GM21619 (cell line): Measurements from ENCODE around the gene MBNL1.
"Not testable (repeated sequence)": the region's sequence is repeated elsewhere in the genome, so short reads cannot be mapped to it uniquely, and the experiment has no call there.

Source experiments
- ATAC-seq: cut with Tn5 transposase; IDR thresholded peaks from one replicate; pipeline ENCODE4 v1.9.1; 2021; ENCODE audit not compliant: unreplicated experiment

MBNL1 gene

DNA sequence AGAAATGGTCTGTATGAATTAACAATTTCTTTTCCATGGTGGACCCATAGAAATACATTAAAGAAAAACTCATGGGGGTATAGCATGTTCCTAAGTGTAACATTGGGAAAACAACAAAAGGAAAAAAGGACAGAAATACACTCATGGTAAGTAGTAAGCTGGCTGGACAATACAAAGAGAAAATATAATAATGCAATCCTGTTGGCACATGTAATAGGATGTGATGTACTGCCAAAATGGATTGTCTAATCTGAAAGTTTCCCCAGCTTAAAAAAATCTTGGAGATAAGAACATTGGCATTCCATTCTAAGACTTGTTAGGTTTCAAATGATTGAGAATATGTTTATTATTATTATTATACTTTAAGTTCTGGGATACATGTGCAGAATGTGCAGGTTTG is 128.1 kb downstream of the MBNL1 start:
- no peak for ATAC-seq

DNA sequence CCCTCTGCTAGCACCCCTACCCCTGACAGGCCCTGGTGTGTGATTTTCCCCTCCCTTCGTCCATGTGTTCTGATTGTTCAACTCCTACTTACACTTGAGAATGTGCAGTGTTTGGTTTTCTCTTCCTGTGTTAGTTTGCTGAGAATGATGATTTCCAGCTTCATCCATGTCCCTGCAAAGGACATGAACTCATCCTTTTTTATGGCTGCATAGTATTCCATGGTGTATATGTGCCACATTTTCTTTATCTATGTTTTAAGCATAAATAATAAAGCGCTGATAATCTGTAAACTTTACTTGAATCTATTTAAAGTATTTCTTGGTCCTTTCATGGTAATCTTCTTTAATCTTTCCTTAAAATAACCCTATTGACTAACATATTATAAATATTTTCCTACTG is 128.6 kb downstream of the MBNL1 start:
- ATAC-seq = not testable (repeated sequence)

DNA sequence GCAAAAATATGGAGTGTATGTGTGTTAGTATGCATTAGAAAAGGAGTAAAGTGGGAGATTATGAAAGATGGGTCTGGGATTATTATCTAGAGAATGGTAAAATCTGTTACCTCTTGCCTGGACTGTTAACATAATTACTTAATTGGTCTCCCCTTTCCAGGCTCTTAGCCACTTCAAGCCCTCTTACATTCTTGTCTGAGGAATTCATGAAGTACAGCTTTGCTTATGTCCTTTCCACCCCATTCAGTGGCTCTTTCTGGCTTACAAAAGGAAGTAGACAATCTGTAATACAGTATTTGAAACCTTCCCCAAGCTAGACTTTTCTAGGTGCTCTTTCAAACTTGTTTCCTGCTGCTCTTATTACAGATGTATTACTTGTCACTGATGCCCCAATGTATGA is 129.8 kb downstream of the MBNL1 start:
- ATAC-seq = no peak

DNA sequence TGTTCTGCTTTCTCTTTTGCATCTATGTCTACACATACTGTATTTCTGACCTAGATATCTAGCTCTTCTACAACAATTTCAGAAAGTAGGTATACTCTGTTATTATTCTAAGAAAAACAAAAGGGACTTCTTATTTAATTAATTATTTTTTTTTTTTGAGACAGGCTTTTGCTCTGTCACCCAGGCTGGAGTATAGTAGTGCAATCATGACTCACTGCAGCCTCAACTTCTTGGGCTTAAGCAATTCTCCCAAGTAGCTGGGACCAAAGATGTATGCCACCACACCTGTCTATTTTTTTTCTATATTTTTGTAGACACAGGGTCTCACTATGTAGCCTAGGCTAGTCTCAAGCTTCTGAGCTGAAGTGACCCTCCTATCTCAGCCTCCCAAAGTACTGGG is 130.6 kb downstream of the MBNL1 start:
- ATAC-seq = no peak

DNA sequence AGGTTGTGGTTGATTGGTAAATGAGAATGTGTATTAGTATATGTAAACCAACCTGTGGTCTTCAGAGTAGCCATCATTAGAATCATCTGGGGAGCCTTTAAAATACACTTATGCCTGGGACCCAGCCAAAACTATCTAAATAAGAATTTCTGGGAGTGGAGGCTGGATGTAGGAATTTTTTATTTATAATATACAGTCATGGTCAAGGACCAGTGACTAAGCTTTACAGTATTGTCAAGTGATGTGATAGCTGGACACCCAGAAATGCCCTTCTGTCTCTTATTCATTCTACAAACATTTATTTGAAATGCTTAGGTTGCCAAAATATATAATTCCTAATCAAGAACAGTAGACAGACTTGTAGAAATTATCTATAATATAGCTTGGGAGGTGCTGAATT is 132.2 kb downstream of the MBNL1 start:
- ATAC-seq = no peak

DNA sequence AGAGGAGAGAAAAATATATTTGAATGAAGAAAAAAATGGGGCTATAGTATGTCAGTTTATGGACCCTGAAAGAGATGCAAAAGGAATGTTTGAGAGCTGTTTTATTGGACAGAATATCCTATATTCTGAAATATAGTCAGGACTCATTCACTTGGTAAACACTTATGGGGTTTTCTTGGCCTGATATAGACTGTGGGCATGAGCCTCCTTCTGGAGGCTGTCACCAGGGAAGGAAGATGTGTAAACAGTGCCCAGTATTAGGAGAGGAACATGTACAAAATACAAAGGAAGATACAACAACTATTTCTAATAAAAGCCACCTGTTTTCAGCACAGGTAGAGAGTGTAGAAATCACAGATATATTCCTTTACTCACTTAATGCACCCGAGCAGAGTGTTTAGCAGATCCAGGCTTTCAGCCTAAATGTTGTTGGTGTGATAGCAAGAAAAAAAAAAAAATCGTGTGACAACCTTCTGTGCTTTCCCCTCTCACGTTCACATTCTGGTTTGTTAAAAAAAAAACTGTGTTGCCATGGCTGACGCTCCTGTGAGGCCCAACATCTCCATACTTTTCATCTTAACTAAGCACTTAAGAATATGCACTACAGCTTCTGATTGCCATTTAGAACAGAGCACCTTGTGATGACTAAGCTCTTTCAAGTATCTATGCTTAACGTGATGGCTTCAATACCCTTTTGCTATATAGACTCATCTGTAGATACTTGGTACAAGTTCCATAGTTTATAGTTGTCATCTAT is 134.1 kb downstream of the MBNL1 start:
- ATAC-seq = no peak

DNA sequence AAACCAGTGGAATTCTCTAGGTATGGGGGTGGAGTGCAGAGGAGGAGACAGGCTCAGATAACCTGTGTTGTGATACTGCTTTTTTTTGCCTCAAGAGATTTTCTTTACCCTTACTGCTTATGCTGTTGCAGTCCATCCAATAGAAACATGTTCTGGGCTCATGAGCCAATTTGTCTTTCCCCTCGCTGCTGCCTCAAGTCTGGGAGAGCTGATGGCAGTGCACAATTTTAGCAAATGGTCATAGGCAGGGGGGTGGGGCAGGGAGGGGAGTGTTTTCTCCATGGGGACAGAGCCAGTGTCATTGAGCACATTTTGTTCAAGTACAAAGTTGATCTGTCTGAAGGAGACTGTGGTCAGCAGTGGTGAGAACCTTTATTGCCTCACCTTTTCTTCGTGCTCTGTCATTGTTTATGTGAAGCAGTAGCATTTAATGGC is 134.9 kb downstream of the MBNL1 start:
- ATAC-seq = no peak

DNA sequence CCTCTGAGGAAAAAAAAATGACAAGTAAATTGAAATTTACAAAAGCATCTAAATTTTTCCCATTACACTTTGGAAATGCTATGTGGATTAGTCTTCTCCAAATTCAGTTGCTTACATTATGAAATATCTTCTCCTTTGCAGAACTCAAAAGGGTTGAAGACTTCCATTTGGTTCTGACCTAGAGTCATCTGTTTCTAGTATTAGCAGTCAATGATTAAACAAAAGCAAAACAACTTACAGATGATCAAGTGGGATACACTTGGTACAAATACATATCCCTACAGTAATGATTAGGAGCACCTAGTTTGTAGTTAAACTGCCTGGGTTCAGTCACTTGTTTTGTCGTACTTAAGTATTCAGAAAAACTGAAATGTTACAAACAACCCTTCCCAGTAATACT is 136.2 kb downstream of the MBNL1 start:
- no peak for ATAC-seq

DNA sequence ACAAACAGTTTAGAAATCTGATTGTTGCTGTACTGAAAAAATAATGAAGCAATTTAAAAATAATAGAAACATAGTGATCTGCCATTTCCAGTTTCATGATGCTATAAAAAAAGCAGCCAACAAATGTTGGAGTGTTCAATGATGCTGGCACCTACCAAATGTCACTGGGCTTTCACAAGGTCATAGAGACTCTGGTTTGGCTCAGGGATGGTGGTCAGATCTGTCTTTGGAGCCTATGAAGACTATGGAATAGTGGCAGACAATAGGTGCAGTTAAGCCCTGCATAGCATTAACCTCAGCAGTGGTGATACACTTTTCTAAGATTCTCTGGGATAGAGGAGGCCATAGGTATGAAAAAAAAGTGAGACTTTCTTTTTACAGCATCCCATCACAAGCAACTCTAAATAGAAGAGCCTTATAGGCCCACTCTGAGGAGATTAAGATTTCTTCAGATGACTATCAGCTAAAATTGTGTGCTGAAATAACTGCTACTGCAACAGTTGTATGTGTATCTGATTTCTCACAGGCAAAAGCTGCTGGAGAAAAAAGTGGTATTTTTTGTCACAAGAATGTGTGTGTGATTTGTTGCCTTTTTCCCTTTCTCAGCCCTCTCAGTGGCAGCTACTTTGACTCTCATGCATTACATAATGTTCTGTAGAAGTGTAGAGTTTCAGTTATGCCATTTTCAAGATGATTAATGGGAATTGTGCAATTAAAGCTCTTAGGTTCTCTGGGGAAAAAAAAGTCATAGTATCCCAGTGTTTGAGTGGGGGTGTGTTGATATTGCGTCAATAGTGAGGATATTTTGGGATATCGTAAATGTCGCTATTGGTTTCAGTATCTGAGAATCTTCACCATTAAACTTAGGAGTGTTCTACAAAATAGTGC is 137.4 kb downstream of the MBNL1 start:
- ATAC-seq = no peak

DNA sequence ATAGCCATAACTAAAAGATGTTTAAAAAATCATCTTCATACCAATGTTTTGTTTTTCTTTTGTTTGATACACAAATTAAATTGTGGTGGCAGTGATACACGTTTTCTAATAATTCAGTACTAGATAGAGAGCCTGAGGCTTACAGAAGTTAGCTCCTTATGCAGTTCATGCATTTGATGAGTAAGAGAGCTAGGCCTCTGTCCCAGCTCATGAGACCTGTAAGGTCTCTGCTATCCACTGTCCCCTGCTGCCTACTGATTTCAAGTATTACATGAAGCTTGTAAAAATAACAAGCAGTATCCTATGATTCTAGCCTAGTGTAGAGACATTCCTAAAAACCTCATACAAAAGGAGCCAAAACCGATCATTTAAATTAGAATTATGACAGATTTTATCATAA is 144.5 kb downstream of the MBNL1 start:
- no peak for ATAC-seq

DNA sequence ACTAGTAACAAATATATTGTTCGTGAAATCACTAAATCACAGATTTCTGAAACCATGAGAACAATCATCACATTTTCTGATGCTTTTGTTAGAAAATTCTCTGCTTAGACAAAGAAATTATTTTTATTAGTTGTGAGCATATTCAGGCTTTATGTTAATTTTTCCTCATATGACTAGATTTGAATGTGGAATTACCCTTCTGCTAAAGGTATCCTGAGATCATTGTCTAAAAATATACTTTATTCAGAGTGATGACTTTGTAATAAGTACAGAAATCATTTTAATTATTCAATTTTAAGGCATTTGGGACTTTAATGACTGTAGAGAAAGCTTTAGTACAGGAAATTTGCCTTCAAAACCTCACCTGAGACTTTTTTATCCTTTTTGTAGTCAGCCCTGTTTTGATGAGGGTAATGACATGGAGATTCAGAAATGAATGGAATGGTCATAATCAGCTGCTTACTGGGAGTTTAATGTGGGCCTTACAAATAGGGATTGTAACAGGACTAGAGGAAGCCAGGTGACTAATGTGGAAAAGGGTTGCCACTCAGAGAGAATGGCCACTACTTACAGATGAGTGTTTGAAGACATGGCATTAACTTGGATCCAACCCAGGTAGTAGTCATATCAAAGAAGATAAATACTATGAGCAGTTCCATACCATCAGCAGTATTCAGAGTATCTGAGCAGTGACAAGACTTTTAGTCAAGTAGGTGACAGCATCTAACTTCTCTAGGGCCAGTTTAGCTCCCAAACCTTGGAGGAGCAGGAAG is 148.3 kb downstream of the MBNL1 start:
- ATAC-seq = no peak

DNA sequence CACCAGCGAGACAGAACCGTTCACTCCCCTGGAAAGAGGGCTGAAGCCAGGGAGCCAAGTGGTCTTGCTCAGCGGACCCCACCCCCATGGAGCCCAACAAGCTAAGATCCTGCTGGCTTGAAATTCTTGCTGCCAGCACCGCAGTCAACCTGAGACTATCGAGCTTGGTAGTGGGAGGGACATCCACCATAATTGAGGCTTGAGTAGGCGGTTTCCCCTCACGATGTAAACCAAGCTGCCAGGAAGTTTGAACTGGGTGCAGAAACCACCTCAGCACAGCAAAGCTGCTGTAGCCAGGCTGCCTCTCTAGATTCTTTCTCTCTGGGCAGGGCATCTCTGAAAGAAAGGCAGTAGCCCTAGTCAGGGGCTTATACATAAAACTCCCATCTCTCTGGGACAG is 151.0 kb downstream of the MBNL1 start:
- no peak for ATAC-seq

DNA sequence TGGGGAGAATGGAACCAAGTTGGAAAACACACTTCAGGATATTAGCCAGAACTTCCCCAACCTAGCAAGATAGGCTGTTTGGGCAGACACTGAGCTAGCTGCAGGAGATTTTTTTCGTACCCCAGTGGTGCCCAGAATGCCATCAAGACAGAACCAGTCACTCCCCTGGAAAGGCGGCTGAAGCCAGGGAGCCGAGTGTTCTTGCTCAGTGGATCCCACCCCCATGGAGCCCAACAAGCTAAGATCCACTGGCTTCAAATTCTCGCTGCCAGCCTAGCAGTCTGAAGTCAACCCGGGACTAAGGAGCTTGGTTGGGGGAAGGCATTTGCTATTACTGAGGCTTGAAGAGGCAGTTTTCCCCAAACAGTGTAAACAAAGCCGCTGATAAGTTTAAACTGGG is 152.4 kb downstream of the MBNL1 start:
- no peak for ATAC-seq

DNA sequence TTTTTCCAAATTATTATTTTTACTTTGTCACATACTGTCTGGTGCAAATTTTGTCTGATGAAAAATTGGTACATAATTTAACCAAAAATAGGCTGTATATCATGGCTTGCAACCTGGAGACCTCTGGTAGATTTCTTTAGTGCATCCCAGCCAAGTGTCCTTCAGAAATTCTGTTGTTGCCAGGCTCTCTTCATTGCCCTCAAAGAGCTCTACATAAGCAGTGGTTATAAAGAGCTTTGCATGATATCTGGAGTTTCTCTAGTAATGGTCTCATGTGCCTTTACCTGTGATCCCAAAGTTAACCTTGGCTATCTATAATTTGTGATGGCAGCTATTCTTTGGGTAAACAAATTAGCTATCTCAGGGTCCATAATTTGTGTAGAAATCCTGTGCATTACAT is 157.7 kb downstream of the MBNL1 start:
- no peak for ATAC-seq

DNA sequence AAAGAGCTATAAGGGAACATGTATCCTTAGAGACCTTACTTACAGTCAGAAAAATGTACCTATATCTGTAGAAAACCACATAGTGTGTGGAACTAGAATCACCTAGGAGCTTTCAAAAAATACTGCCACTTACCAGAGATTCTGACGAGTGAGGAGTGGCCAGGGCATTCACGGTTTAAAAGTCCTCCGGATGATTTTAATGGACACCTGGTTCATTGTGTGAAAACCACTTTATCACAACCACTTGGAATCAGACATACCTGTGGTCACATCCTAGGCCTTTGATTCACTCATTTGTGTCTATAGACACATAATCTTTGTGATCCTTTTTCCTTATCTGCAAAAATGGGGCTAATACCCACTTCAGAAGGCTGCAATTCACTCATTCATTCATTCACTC is 159.8 kb downstream of the MBNL1 start:
- ATAC-seq = no peak

DNA sequence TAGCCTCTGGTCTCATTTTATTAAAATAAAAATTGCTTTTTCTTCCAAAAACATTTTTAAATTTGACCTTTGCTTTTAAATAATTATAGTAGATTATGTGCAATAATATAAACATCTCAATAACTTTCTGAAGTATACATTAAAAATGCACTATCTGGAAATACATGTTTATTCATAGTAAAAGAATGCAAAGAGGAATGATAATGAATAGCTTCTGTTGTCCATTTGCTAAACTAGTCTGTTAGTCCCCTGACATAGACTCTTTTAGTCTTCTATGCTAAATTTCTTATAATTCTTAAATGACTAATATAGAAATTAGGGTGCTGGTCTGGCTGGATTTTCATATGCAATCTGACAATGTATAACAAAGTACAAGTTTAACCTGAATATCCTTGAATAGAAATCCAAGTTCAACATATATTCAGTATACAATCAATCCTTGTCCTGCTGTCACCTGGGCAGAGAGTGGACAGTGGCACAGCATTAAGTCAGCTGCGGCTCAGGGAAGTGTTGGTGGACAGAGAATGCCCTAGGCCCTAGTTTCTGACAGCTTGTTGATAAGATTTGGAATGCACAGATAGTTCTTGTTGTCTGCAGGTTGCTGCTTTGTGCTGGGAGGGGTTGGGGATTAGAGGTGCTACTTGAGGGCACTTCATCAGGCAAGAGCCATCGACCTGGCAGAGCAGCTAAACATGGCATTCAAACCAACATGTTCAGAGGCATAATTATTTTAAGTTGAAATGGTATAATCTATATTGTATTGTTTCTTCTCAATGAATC is 161.7 kb downstream of the MBNL1 start:
- ATAC-seq = no peak

DNA sequence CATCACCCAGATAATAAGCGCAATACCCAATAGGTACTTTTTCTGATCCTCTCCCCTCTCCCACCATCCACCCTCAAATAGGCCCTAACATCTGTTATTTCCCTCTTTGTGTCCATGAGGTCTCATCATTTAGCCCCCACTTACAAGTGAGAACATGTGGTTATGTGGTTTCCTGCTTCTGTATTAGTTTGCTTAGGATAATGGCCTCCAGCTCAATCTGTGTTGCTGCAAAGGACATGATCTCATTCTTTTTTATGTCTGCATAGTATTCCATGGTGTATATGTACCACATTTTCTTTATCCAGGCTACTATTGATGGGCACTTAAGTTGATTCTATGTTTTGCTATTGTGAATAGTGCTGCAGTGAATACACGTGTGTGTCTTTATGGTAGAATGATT is 165.4 kb downstream of the MBNL1 start:
- ATAC-seq = no peak

DNA sequence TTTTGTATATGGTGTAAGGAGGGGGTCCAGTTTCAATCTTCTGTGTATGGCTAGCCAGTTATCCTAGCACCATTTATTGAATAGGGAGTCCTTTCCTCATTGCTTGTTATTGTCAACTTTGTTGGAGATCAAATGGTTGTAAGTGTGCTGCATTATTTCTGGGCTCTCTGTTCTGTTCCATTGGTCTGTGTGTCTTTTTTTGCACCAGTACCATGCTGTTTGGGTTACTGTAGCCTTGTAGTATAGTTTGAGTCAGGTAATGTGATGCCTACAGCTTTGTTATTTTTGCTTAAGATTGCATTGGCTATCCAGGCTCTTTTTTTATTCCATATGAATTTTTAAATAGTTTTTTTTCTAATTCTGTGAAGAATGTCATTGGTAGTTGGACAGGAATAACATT is 166.5 kb downstream of the MBNL1 start:
- ATAC-seq = not testable (repeated sequence)

DNA sequence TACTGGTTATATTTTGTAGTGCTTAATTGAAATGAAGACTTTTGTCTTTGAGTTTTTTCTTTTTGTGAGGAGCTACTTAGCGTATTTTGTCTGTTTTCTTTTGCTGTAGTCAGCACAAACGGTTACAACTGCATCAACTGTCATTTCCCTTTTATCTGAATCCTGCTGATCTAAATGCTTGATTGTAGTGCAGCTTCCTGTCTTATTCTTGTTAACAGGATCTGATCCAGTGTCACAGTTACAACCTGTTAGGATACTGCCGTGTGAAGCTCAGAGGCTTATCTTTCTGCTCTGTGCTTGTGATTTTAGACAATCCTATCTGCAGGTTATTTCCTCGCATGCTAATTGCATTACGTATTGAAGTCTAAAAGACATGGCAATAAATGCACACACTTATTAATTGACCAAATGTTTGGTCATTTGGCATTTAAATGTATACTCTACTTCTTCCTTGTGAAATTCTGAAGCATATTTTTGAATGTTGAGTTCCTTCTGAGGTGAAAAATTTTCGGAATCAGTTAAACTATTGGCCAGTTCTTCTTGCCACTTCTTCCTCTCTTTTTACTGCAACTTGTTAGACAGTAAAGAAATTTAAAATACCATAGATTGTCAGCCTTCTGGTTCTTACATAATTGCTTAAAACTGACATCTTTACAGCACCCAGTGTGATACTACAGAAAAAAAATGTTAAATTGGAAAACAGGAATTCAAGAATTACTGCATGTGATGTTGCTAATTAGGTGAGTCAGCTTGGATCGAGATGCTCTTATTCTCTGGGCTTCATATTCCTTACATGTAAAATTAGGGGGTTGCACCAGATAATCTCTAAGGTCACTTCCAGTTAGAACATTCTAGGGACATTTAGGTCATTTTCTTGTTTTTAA is 168.2 kb downstream of the MBNL1 start:
- no peak for ATAC-seq

DNA sequence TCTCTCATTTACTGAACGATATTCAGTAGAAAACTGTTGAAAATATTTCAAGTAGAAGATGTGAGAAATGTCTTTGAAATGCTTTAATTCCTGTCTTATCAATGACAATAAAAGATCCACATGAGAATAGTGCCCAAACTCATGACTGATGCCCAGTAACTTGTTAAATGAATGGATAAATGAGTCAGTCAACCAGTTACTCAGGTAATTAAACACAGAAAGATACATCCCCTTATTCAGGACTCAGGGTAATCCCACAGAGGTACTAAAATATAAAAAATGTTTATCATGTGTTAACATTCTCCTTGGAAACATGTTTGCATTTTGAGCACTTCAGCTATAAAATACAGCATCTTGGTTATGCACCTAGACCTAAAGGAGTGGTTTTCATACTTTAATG is 169.5 kb downstream of the MBNL1 start:
- no peak for ATAC-seq
